C4-2B (cell line): Measurements from ENCODE around the gene NIPBL.

Source experiments
- ZFX ChIP-seq: fragments of 450-650 bp; IDR thresholded peaks from 2 replicates; pipeline ENCODE4 v1.6.1; 2017
- TF ChIP-seq, protein P1 (sequence below): fragments of 450-650 bp; conservative IDR thresholded peaks from 2 replicates; pipeline ENCODE4 v1.5.1; 2017; ENCODE audit warnings: mild to moderate bottlenecking

DNA sequence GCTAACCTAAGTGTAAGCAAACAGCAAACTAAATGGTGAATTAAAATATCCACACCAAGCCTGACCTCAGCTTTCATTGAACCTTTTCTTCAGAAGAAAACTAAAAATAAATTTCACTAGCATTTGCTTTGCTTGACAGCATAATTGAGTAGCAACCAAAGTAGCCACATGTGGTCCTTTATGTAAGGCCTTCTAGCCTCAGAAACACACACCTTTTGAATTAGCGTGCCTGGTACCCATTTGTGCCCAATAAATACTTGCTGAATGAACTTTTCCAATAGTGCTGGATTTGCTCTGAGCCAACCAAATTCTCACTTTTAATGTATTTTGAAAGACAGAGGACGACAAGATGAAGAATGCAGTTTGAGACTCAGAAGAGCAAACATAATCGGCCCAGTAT lies 2.1 kb upstream of the NIPBL start:
- TF ChIP-seq, protein P1, sequence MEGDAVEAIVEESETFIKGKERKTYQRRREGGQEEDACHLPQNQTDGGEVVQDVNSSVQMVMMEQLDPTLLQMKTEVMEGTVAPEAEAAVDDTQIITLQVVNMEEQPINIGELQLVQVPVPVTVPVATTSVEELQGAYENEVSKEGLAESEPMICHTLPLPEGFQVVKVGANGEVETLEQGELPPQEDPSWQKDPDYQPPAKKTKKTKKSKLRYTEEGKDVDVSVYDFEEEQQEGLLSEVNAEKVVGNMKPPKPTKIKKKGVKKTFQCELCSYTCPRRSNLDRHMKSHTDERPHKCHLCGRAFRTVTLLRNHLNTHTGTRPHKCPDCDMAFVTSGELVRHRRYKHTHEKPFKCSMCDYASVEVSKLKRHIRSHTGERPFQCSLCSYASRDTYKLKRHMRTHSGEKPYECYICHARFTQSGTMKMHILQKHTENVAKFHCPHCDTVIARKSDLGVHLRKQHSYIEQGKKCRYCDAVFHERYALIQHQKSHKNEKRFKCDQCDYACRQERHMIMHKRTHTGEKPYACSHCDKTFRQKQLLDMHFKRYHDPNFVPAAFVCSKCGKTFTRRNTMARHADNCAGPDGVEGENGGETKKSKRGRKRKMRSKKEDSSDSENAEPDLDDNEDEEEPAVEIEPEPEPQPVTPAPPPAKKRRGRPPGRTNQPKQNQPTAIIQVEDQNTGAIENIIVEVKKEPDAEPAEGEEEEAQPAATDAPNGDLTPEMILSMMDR = no peak
- TF ChIP-seq ZFX = no peak
